AG04450 (cell line): ENCODE data around the gene STKLD1. TPM values are rescaled to one million over a fixed set of nuclear protein-coding genes. Genes with fewer than 3 reads are reported as not detected.

Source experiments
- CTCF ChIA-PET: fragments of 300-600, 350-600 bp; formaldehyde crosslinking; extraction: SDS; loops from one replicate; lab custom pipeline; 2022; ENCODE audit warnings: antibody characterized with exemption, inconsistent platforms; lab: Charles Lee
- POLR2A ChIA-PET: fragments of 350-600 bp; formaldehyde crosslinking; extraction: SDS; loops from one replicate; lab custom pipeline; 2021; ENCODE audit warnings: antibody characterized with exemption, inconsistent platforms; lab: Yijun Ruan, JAX
- DNase-seq: peaks from one replicate; pipeline ENCODE4 v3.0.0-alpha.2; 2011; ENCODE audit warnings: low read depth, low spot score
- H3K27ac ChIP-seq: one replicate; pipeline ENCODE4 v1.5.1; 2012; ENCODE audit warnings: low read depth, low read length, control low read depth
- H3K27me3 ChIP-seq: one replicate; pipeline ENCODE4 v1.6.0; 2012; ENCODE audit warnings: low read length; ENCODE audit not compliant: control insufficient read depth, insufficient read depth
- H3K4me3 ChIP-seq: 2 replicates; pipeline ENCODE4 v1.5.1; 2011; ENCODE audit warnings: mild to moderate bottlenecking, low read depth, low read length, control low read depth
- H3K9me3 ChIP-seq: 2 replicates; pipeline ENCODE4 v1.5.1; 2012; ENCODE audit warnings: low read length; ENCODE audit not compliant: control insufficient read depth, insufficient read depth
- polyA plus RNA-seq: library from polyadenylated mRNA; depleted of rRNA; stranded (reverse); fragments of >200 nt; gene quantifications from 2 replicates; pipeline ENCODE4 v1.2.3, GENCODE V29; 2011
- TF ChIP-seq, protein P1 (sequence below): IDR thresholded peaks from 2 replicates; pipeline ENCODE4 v1.5.1; 2011; ENCODE audit warnings: low read depth, low read length, control low read depth, inconsistent platforms

The STKLD1 gene
- polyA plus RNA-seq, 1 experiment, result 0.95 TPM

DNA sequence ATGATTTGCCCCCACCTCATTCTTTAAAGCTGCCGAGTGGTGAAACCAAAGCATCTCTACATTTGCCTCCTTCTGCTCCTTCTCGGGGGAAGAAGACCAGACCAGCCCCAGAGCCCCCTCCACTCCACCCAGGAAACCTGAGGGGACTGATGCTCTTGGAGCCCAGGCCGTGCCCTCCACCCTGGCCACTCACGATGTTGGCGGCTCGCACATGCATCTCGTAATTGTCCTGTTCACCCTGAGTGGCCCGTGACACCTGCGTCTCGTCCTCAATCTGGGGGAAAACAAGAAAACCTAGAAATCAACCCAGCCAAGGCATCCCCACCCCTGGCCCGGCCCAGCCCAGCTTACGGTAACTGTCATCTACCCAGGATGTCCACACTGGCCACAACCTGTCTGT, 31.2 kb upstream of the STKLD1 start:
- POLR2A ChIA-PET, result no interaction called here
- TF ChIP-seq, protein P1, sequence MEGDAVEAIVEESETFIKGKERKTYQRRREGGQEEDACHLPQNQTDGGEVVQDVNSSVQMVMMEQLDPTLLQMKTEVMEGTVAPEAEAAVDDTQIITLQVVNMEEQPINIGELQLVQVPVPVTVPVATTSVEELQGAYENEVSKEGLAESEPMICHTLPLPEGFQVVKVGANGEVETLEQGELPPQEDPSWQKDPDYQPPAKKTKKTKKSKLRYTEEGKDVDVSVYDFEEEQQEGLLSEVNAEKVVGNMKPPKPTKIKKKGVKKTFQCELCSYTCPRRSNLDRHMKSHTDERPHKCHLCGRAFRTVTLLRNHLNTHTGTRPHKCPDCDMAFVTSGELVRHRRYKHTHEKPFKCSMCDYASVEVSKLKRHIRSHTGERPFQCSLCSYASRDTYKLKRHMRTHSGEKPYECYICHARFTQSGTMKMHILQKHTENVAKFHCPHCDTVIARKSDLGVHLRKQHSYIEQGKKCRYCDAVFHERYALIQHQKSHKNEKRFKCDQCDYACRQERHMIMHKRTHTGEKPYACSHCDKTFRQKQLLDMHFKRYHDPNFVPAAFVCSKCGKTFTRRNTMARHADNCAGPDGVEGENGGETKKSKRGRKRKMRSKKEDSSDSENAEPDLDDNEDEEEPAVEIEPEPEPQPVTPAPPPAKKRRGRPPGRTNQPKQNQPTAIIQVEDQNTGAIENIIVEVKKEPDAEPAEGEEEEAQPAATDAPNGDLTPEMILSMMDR, result no peak
- no peak for DNase-seq
- CTCF ChIA-PET, result no interaction called here
- no peak overlapping the region for H3K27ac ChIP-seq
- no peak overlapping the region for H3K4me3 ChIP-seq
- H3K9me3 ChIP-seq, result peaks cover 5% of the 10 kb centered on the region; the same call in 1 of the 2 replicates
- H3K27me3 ChIP-seq, result no peaks in the 10 kb centered on the region

DNA sequence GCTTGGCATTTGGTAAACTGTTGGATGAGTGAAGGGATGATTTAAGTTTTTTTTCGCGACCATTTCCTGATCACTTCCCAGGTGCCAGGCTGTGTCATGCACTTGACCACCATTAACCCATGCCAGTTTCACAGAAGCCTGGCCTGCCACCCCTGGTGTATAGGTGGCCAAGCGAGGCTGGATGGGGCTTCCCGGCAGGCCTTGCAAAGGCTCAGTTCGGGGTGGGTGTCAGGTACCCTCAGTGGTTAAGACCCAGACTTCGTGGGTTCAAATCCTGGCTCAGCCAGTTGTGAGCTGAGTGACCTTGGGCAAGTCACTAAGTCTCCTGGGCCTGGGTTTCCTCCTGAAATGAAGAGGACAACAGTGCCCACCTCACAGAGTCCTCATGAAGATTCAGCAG, 30.6 kb upstream of the STKLD1 start:
- ChIA-PET POLR2A (no interaction called here), CTCF (no interaction called here)
- Histone ChIP-seq H3K9me3 (peaks cover 5% of the 10 kb centered on the region; the same call in 1 of the 2 replicates), H3K27me3 (no peaks in the 10 kb centered on the region), H3K27ac (no peak overlapping the region), H3K4me3 (no peak overlapping the region)
- TF ChIP-seq, protein P1, result no peak
- no peak for DNase-seq

DNA sequence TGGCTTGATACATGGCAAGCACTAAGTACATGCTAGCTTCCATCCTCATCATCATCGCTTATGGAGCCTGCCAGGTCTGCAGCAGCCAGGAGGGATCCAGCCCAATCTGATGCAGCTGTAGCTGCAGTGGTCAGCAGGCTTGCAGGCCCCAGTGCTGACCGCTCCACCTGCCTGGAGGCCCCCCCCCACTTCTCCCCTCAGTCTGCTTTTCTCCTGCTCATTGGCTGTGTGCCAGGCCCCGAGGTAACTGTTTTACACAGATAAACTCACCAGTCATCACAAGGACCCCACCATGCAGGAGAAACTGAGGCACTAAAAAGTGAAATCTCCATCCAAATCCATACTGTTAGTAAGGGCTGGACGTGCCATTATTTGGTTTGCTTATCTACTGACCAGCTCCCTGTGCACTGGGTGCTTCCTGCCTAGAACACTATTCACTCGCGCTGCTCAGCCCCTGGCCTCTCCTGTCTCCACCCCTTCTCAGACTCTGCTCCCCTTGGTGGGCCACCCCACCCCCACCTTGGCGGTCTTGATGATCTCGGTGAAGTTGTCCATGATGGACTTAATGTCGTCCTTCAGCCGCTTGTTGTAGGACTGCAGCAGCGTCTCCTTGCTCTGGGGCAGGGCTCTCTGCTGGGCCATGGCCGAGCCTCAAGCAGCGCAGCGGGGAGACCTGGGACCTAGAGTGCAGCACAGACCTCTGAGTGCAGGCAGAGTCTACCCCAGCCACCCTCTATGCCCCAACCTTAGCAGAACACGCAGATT, 30.0 kb upstream of the STKLD1 start:
- H3K27ac ChIP-seq, result no peak overlapping the region
- ChIA-PET CTCF (no interaction called here), POLR2A (no interaction called here)
- peak overlapping the region; percentile 99 for H3K4me3 ChIP-seq
- DNase-seq, result no peak
- H3K9me3 ChIP-seq, result peaks cover 5% of the 10 kb centered on the region; the same call in 1 of the 2 replicates
- H3K27me3 ChIP-seq, result no peaks in the 10 kb centered on the region
- TF ChIP-seq, protein P1, result no peak

DNA sequence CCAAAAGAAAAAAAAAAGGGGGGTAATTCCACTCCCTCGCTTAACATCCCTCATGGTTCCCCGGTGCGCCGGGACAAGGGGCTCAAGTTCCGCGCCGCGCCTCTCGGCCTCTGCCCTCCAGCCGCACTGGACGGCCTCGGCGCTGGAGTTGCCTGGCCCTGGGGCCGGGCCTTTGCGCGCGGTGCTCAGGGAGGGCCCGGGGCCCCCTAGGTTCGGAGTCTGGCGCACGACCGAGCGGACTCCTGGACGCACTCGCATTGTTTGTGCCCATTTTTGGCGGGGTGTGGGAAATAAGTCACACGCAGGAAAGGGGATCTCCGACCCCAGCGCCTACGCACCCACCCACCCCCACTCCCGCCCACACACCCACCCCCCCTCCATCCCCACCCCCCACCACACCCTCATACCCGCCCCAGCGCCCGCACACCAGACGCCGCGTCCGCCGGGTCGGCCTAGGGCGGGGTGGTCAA, 28.6 kb upstream of the STKLD1 start:
- DNase-seq, result no peak
- H3K27ac ChIP-seq, result peak overlapping the region; percentile 47
- H3K27me3 ChIP-seq, result no peaks in the 10 kb centered on the region
- peak overlapping the region; percentile 99 for H3K4me3 ChIP-seq
- CTCF ChIA-PET, result no interaction called here
- POLR2A ChIA-PET, result interaction anchor here (0.7 to 1.7 kb wide), 19 partner anchors 9 to 599 kb away, joined by 3 to 19 read pairs (median 4); partner anchors contain the start of genes CACFD1, GTF3C5, REXO4 and SLC2A6
- TF ChIP-seq, protein P1, result no peak
- peaks cover 5% of the 10 kb centered on the region; the same call in 1 of the 2 replicates for H3K9me3 ChIP-seq
